H1 (cell line): ENCODE data around the gene CCBE1.

ENCODE experiments used
- ASH2L ChIP-seq: fragments of 200-600, 300-600 bp; sonication (generic); IDR thresholded peaks from one replicate; pipeline ENCODE4 v1.7.1; 2017; ENCODE audit warnings: low read length
- CTBP2 ChIP-seq: IDR thresholded peaks from 2 replicates; pipeline ENCODE4 v1.7.0; 2011; ENCODE audit warnings: borderline replicate concordance, mild to moderate bottlenecking, moderate library complexity, mixed read lengths, low read length; ENCODE audit not compliant: insufficient read depth, insufficient read length
- CTCF ChIP-seq, 3 experiments: IDR thresholded peaks; 1 replicate in 2 of 3; 2 replicates in 1 of 3; pipeline versions ENCODE4 v1.5.1 to v1.6.1; 2011; ENCODE audit warnings: low read length in 3 of 3, mild to moderate bottlenecking in 3 of 3, inconsistent platforms in 2 of 3, low read depth in 1 of 3, moderate library complexity in 1 of 3; ENCODE audit not compliant: insufficient read depth in 1 of 3; ENCODE audit errors: control extremely low read depth in 1 of 3
- E2F6 ChIP-seq: IDR thresholded peaks from 2 replicates; pipeline ENCODE4 v1.6.1; 2012; ENCODE audit warnings: inconsistent platforms
- EGR1 ChIP-seq: IDR thresholded peaks from 2 replicates; pipeline ENCODE4 v1.6.1; 2011; ENCODE audit warnings: low read depth, low read length, borderline replicate concordance
- EZH2 ChIP-seq: fragments of 200-600 bp; sonication (generic); IDR thresholded peaks from 2 replicates; pipeline ENCODE4 v1.7.1; 2012; ENCODE audit warnings: low read depth, mild to moderate bottlenecking, moderate library complexity, low read length, inconsistent platforms; ENCODE audit not compliant: severe bottlenecking
- POLR2AphosphoS5 ChIP-seq: IDR thresholded peaks from 2 replicates; pipeline ENCODE4 v1.6.1; 2011; ENCODE audit warnings: low read depth, low read length
- RAD21 ChIP-seq, 2 experiments: IDR thresholded peaks in 1 of 2; conservative IDR thresholded peaks in 1 of 2; 2 replicates each; pipeline ENCODE4 v1.6.1; 2011; ENCODE audit warnings: low read depth in 2 of 2, low read length in 2 of 2, improper control_type of control experiment in 1 of 2, inconsistent platforms in 1 of 2, mild to moderate bottlenecking in 1 of 2, moderate library complexity in 1 of 2
- RNF2 ChIP-seq: fragments of 200-900, 300-1000 bp; sonication (generic); IDR thresholded peaks from 2 replicates; pipeline ENCODE4 v1.7.1; 2016; ENCODE audit warnings: borderline replicate concordance, low read depth, mild to moderate bottlenecking, antibody characterized with exemption, low read length; ENCODE audit not compliant: poor library complexity, severe bottlenecking; ENCODE audit errors: missing control alignments
- RXRA ChIP-seq: IDR thresholded peaks from 2 replicates; pipeline ENCODE4 v1.6.1; 2011; ENCODE audit warnings: low read depth, mild to moderate bottlenecking, low read length, moderate library complexity; ENCODE audit not compliant: insufficient read depth
- SIN3A ChIP-seq, 2 experiments: IDR thresholded peaks in 1 of 2; conservative IDR thresholded peaks in 1 of 2; 2 replicates each; pipeline ENCODE4 v1.6.1; 2011 to 2012; ENCODE audit warnings: low read length in 2 of 2, improper control_type of control experiment in 1 of 2, low read depth in 1 of 2, mild to moderate bottlenecking in 1 of 2
- SUZ12 ChIP-seq: fragments of 200-600 bp; sonication (generic); IDR thresholded peaks from 2 replicates; pipeline ENCODE4 v1.6.1; 2012; ENCODE audit warnings: mild to moderate bottlenecking, inconsistent platforms, low read length, moderate library complexity, mixed read lengths
- TAF1 ChIP-seq: IDR thresholded peaks from 2 replicates; pipeline ENCODE4 v1.6.1; 2011; ENCODE audit warnings: mild to moderate bottlenecking, low read depth, low read length
- TF ChIP-seq, protein P1 (sequence below): IDR thresholded peaks from 2 replicates; pipeline ENCODE4 v1.6.1; 2011; ENCODE audit warnings: low read depth, mild to moderate bottlenecking, low read length; ENCODE audit not compliant: insufficient read depth

DNA sequence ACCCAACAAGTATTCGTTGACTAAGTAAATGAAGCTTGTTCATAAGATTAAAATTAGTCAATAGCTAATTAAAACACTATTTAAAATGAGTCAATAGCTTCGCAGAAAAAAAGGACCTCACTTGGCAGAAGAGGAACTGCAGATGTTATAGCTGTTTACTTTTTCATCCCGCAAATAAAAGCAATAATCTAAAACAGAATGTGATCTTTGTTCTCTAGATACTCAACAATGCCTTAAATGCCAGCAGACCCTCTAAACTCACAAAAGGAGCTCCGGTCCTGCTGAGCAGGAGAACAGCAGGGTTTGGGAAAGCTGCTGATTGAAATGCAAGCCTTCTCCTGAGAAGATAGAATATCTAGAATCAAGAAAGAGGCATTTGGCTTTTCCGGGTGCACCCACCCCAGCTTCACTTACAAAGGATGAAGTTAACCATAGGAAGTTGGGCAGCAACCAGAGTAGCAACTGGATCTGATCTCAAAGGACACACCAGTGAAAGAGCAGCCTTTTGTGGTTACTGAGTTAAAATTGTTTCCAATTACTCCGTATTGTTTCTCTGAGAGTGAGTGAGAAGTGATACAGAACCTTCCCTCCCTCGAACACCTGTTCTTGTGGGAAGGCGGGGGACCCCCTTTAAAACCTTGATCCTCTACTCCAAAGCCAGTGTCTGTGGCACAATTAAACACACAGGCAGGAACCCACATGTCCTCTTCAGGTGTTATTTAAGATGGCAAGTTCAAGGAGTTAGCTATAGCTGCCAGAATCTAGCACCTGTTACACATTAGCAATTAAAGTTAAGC, 6.8 kb downstream of the CCBE1 start:
- no peak for TF ChIP-seq EGR1
- TF ChIP-seq RAD21 (IDR thresholded peaks at IDR 0.05 in 1 of 2, conservative IDR thresholded peaks at IDR 0.05 in 1 of 2; ENCODE audit: low read depth in 2 of 2, low read length in 2 of 2): no peak
- no peak for TF ChIP-seq CTCF (IDR thresholded peaks at IDR 0.05; ENCODE audit: control extremely low read depth in 1 of 3, insufficient read depth in 1 of 3, low read depth in 1 of 3, low read length in 3 of 3)
- TF ChIP-seq SUZ12: no peak
- TF ChIP-seq E2F6: no peak
- no peak for TF ChIP-seq RNF2
- TF ChIP-seq RXRA: no peak
- TF ChIP-seq TAF1: no peak
- TF ChIP-seq EZH2: no peak
- no peak for TF ChIP-seq CTBP2
- TF ChIP-seq, protein P1, sequence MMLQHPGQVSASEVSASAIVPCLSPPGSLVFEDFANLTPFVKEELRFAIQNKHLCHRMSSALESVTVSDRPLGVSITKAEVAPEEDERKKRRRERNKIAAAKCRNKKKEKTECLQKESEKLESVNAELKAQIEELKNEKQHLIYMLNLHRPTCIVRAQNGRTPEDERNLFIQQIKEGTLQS: no peak
- no peak for TF ChIP-seq ASH2L
- TF ChIP-seq SIN3A (conservative IDR thresholded peaks at IDR 0.05 in 1 of 2, IDR thresholded peaks at IDR 0.05 in 1 of 2; ENCODE audit: low read depth in 1 of 2, low read length in 2 of 2): no peak
- no peak for TF ChIP-seq POLR2AphosphoS5
